DMS153 (cell line): ENCODE measurements around the gene RAB27A.
"Not testable (repeated sequence)": the region's sequence is repeated elsewhere in the genome, so short reads cannot be mapped to it uniquely, and the experiment has no call there.

Experiments used
- DNase-seq: peaks from one replicate; lab custom pipeline; 2025; lab: John Stamatoyannopoulos, UW

The RAB27A gene

DNA sequence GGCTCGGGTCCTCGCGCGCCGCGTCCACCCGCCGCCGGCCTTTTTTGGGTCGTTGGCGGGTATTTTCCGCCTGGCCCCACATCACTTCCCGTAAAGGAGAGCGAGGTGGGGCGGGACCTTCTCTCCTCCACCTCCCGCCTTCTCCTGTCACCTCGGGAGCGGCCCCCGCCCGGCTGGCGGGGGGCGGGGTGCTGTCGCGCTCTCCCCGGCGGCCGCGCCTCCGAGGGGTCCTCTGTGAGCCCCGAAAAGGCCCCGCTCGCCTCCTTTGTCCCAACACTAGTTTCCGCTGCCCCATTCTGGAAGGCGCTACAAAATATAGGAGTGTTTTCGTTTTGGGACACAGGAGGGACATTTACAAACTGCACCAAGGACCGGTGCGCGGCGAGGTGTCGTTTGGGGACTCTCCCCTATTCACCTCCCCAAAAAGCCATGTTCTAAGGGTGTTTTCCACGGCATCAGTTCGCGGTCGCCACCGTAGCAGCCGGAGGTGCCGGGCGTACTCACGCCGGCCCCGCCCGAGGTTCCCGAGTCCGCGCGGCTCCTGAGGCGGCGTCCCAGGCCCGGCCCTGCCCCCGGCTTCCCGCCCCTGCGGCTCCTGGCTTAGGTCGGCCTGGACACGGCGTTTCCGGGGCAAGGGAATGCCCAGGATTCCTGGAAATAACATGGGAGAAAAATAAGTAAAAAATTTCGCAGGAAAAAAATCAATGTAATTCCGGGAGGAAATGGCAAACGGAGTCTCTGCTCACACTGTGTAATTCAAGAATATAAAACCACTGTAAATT is at the start of gene RAB27A:
TSS of gene RAB27A (minus strand) at position 68 of the 782 bp plus-strand sequence. CDS start 54,879 bp downstream, outside the sequence.
- DNase-seq = peak; percentile 20

GRCh38 chr15:55337160-55337559 is 47.5 kb upstream of the RAB27A start:
- no peak for DNase-seq

- no peak for DNase-seq
Observed at GRCh38 chr15:55334997-55335396, 45.4 kb upstream of the RAB27A start.

GRCh38 chr15:55334371-55334770 is 44.8 kb upstream of the RAB27A start:
- no peak for DNase-seq

- no peak for DNase-seq
Observed at GRCh38 chr15:55327387-55327786, 37.8 kb upstream of the RAB27A start.

DNA sequence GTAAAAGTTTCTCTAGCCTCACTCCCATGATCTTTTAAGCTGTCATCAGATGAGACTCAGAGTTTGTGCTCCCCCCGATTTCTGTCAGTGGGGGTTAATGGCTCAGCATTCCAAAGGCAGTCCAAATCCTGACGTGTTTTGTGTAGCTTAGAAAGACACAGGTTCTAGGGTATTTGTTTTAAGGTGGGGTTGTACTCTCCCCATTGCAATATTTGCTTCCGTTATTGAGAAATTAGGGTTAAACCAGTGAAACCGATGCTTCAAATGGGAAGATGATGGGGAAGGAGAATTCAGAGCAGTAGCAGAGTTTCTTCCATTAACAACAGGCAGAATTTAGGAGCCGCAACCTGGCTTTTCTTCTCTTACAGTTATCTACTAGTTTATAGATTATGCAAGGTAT is 32.9 kb upstream of the RAB27A start:
- DNase-seq = no peak

DNA sequence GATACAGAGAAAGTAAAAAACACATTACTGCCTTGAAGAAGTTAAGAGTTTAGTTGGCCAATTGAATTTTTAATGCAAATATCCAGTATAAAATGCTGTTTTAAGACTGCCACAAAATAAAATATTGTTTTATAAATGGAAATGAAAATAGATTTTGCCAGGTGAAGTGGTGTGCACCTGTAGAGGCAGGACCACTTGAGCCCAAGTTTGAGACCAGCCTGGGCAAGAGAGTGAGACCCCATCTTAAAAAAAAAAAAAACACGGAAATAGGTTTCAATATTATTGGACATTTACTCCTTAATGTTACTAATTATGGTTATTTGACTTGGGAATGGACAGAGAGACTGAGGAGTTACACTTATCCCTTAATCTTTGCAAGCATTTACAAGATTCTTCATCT is 31.4 kb upstream of the RAB27A start:
- DNase-seq = no peak

DNA sequence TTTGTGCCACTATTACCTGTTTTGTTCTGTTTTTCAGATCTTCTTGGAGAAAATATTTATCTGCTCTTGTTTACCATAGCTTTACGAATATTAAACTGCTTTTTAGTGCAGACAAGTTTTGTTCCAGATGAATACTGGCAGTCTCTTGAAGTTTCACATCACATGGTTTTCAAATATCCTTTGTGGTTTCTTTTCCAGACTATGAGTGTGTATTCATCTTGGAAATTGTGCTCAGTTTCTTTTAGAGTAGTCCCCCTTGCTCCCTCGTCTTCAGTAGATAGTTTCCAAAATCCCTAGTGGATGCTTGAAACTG is 30.6 kb upstream of the RAB27A start:
- no peak for DNase-seq

DNA sequence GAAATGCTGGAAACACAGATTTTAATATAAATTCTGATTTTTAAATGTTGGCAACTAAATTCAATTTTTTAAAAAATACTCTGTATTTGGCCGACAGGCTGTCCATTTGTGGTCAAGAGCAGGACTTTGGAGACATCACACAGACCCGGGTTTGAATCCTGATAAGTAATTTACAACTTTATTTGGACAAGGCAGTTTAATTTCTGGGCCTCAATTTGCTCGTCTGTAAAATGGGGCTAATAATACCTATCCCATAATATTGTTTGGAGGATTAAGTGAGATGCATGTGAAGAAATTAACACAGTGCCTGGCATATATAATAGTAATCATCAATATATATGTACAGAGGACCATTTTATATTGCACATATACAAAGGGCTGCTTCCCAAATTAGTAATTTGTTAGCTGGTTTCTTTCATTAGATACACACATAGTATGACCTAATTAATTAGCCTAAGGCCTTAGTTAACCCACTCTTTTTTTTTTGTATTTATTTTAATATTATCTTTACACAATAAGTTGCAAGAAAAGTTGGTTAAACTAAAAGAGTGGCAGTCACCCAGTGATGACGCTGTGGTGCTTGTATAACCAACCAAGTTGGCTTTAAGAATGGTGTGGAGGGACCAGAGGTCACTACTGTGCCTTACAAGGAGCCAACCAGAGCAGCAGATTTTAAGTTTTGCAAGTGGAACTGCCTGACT is 30.1 kb upstream of the RAB27A start:
- no peak for DNase-seq

- peak; percentile 34 for DNase-seq
Observed at GRCh38 chr15:55318588-55319494, 29.2 kb upstream of the RAB27A start, which contains the start of the genes PIGB and PIGBOS1. Gene PIGB, plus strand, starts transcription at chr15:55319222. Its CDS starts 29 bp downstream, at chr15:55319251. Gene PIGBOS1, minus strand, starts transcription at chr15:55319123. Its CDS starts 1,331 bp downstream, at chr15:55317792.

GRCh38 chr15:55302801-55303200 is 13.2 kb upstream of the RAB27A start:
- DNase-seq = not testable (repeated sequence)

DNA sequence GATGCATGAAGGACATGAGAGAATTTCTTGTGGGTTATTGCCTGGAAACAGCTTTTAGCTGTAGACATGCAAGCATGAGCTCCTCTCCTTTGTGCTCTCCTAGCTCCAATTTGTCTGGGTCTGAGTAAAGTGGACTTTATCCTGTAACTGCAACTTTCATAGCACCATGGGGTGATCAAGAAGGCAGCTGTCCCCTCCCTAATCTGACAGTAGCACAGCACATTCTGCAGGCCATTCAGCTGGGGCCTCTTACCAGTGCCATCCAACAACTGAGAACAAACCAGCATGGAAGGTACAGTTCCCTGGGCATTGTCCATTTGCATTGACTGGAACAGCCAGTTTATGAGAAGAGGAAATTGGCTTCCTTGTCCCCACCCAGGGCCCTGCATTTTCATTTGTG is 7.7 kb upstream of the RAB27A start:
- no peak for DNase-seq

DNA sequence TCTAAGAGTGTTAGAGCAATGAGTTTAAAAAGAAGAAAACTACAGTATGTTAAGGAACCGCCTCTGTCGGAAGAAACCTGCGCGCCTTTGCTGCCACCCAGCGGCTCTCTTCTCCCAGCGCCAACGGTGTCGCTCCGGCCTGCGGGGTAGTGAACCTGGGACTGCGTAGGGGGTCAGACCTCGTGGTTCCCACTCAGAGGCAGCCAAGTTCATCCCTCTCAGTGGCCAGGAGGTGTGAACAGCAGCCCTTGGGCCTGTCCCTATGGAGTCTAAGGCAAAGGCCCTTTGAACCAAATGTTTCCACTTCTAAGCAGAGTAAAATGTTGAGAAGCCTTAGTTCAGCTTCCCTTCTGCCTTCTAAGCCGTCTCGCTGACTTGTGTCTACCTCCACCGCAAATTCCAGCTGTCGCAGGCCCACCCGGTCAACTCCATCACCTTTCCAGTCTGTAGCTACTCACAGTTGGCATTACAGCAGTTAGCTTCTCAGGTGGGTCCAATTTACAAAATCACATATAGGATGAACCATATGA is 980 bp upstream of the RAB27A start:
- peak; percentile 26 for DNase-seq

DNA sequence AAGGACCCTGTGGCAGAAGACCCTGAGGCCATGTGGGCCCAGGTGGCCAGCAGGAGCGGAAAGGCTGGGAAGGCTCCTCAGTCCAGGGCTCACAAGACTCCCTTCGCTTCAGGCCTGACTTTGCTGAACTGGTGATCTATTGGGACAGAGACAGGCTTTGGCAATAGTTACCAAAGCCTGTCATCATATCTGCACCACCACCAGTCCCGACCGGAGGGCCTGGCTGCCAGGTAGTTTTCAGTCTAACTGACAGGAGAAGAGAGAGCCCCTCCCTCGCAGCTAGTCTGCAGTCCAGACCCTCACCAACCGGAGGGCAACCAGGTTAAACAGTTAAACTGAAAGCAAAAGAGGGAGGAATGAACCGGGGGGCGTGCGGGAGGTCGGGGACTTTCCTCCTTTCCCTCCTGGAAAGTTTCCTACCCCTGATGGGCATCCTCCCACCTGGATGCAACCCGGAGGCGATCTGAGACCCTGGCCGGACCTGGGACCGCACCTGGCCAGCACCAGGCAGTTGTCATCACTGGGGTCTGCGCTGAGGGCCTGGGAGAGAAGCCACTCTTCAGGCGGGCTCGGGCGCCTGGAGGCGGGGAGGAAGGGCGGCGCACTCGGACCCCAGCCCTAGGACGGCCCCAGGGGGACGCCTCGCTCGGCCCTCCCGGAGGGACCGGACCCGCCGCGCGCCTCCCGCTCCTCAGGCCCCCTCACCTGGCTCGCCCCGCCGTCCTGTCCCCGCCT is 435 bp downstream of the RAB27A start:
- DNase-seq = no peak

GRCh38 chr15:55288006-55288717 is 1.5 kb downstream of the RAB27A start:
- DNase-seq = no peak

GRCh38 chr15:55286442-55287189 is 3.0 kb downstream of the RAB27A start:
- DNase-seq = not testable (repeated sequence)

DNA sequence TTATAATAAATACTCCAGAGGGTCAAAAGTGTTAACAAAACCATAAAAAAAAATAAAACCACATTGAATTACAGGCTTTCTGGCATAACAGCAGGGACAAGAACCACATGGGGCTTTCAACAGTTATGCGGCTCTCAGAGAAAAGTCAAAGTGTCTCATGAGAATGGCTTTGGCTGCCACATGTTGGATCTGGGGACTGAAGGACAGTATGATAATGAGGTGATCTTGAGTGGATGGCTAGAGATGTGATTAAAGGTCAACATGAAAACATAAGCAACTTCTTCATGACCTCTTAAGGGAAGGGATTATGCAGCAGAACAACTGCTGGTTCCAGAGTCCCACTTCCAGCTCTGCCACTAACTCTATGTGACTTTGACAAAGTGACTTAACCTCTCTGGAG is 5.2 kb downstream of the RAB27A start:
- DNase-seq = no peak

- no peak for DNase-seq
Observed at GRCh38 chr15:55283379-55284147, 6.0 kb downstream of the RAB27A start.

DNA sequence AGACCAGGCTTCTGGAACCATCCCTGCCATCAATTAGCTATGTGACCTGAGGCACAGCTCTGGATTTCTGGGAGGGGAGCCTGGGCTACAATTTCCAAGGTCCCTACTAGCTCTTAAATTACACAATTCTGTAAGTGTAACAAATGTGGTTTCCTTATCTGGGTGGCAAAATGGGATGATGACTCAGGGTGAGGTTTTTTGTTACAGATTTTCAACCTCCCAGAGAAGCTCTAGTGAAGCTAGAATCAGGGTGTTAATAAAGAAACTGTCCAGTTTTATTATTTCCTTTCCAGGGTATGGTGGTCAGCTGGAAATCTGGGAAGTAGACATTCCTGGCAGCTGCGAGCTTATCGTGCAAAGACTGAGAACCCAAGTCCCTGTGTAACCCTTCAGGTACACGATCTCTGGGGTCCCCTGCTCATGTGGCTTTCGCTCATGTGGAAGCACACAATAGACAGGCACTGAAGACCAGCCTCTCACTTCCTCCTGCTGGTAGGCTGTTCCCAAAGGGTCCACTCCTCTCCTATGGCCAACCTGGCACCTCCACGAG is 7.3 kb downstream of the RAB27A start:
- no peak for DNase-seq
